A549 (cell line): Measurements from ENCODE around the gene PPP1R11. TPM values are rescaled to one million over a fixed set of nuclear protein-coding genes. Genes with fewer than 3 reads are reported as not detected.

Experiments used
- ATAC-seq, 2 experiments: fragments of 200-7000 bp in 1 of 2; fragments of >200 bp in 1 of 2; cut with Nextera tagmentation in 1 of 2; cut with Tn5 transposase in 1 of 2; 3 replicates each; pipeline versions ENCODE4 v1.8.0 to v1.9.1; 2018 to 2020; ENCODE audit warnings: mild to moderate bottlenecking in 1 of 2, moderate library complexity in 1 of 2
- CTCF ChIA-PET: fragments of 300-600 bp; sonication (Branson Sonifier 250); formaldehyde crosslinking; extraction: SDS; loops from one replicate; lab custom pipeline; 2021; ENCODE audit warnings: antibody characterized with exemption, inconsistent platforms; lab: Yijun Ruan, JAX
- POLR2A ChIA-PET: fragments of 350-600 bp; formaldehyde crosslinking; extraction: SDS; loops from one replicate; lab custom pipeline; 2021; ENCODE audit warnings: antibody characterized with exemption, inconsistent platforms; lab: Yijun Ruan, JAX
- DNase-seq, 2 experiments: peaks; one replicate each; pipeline versions ENCODE4 v3.0.0 to v3.0.0-alpha.2; 2011 to 2016; ENCODE audit warnings: low read depth in 1 of 2, low spot score in 1 of 2
- FAIRE-seq: peaks from 2 replicates; lab custom pipeline; 2011; peaks lifted over from hg19 to GRCh38; lab: Jason Lieb, UNC
- H3K27ac ChIP-seq, 2 experiments: fragments of >200 bp; sonication (Bioruptor Twin); formaldehyde crosslinking; 3 replicates each; pipeline ENCODE4 v1.5.1; 2016 to 2017
- H3K4me1 ChIP-seq: fragments of >200 bp; sonication (Bioruptor Twin); formaldehyde crosslinking; 3 replicates; pipeline ENCODE4 v1.6.1; 2016
- H3K4me2 ChIP-seq: fragments of >200 bp; sonication (Bioruptor Twin); formaldehyde crosslinking; 3 replicates; pipeline ENCODE4 v1.6.1; 2016
- H3K4me3 ChIP-seq: fragments of >200 bp; sonication (Bioruptor Twin); formaldehyde crosslinking; 3 replicates; pipeline ENCODE4 v1.5.1; 2016
- H3K9me3 ChIP-seq: fragments of >200 bp; sonication (Bioruptor Twin); formaldehyde crosslinking; 3 replicates; pipeline ENCODE4 v1.6.1; 2016
- CTCF ChIP-seq: fragments of >200 bp; sonication (Bioruptor Twin); formaldehyde crosslinking; IDR thresholded peaks from 3 replicates; pipeline ENCODE4 v1.5.1; 2016
- EHMT2 ChIP-seq: fragments of 200-600 bp; sonication (generic); IDR thresholded peaks from 2 replicates; pipeline ENCODE4 v1.6.1; 2016; ENCODE audit warnings: antibody characterized with exemption, low read depth, mild to moderate bottlenecking, moderate library complexity
- EP300 ChIP-seq, 2 experiments: fragments of >200 bp; sonication (Bioruptor Twin); formaldehyde crosslinking; IDR thresholded peaks; 2 replicates in 1 of 2; 3 replicates in 1 of 2; pipeline ENCODE4 v1.6.1; 2016 to 2017
- ESRRA ChIP-seq: fragments of 150-350 bp; IDR thresholded peaks from 2 replicates; pipeline ENCODE4 v1.6.1; 2014; ENCODE audit warnings: mild to moderate bottlenecking, low read length, borderline replicate concordance
- FOXS1 ChIP-seq: fragments of 250-450 bp; sonication (Bioruptor Pico); IDR thresholded peaks from 2 replicates; pipeline ENCODE4 v1.5.0; 2020; ENCODE audit warnings: mild to moderate bottlenecking, moderate library complexity
- HES2 ChIP-seq: fragments of >200 bp; sonication (Bioruptor Twin); formaldehyde crosslinking; IDR thresholded peaks from 2 replicates; pipeline ENCODE4 v1.6.1; 2016
- HOXA7 ChIP-seq: fragments of 250-450 bp; sonication (Bioruptor Pico); IDR thresholded peaks from 2 replicates; pipeline ENCODE4 v1.5.0; 2020; ENCODE audit warnings: mild to moderate bottlenecking, moderate library complexity
- JUN ChIP-seq, 2 experiments: fragments of >200 bp; sonication (Bioruptor Twin); formaldehyde crosslinking; IDR thresholded peaks; 2 replicates in 1 of 2; 3 replicates in 1 of 2; pipeline ENCODE4 v1.6.1; 2016 to 2017
- JUNB ChIP-seq: fragments of >200 bp; sonication (Bioruptor Twin); formaldehyde crosslinking; IDR thresholded peaks from 2 replicates; pipeline ENCODE4 v1.6.1; 2016
- KDM1A ChIP-seq: fragments of 200-600 bp; sonication (generic); IDR thresholded peaks from 2 replicates; pipeline ENCODE4 v1.6.1; 2016; ENCODE audit warnings: low read depth, mild to moderate bottlenecking
- KDM5A ChIP-seq: fragments of 200-600 bp; sonication (generic); IDR thresholded peaks from 2 replicates; pipeline ENCODE4 v1.6.1; 2016; ENCODE audit warnings: antibody characterized with exemption, mild to moderate bottlenecking
- MYC ChIP-seq: IDR thresholded peaks from 2 replicates; pipeline ENCODE4 v1.6.1; 2012; ENCODE audit warnings: mild to moderate bottlenecking, inconsistent platforms, low read length, improper control_type of control experiment, borderline replicate concordance
- NPAS2 ChIP-seq: fragments of 250-450 bp; sonication (Bioruptor Pico); IDR thresholded peaks from 2 replicates; pipeline ENCODE4 v1.8.0; 2022; ENCODE audit warnings: mild to moderate bottlenecking, moderate library complexity, borderline replicate concordance
- PBX3 ChIP-seq: IDR thresholded peaks from 2 replicates; pipeline ENCODE4 v1.6.1; 2012
- RAD21 ChIP-seq, 2 experiments: fragments of >200 bp in 1 of 2; sonication (Bioruptor Twin) in 1 of 2; formaldehyde crosslinking in 1 of 2; IDR thresholded peaks in 1 of 2; conservative IDR thresholded peaks in 1 of 2; 2 replicates in 1 of 2; 3 replicates in 1 of 2; pipeline ENCODE4 v1.6.1; 2012 to 2018; ENCODE audit warnings: inconsistent platforms in 1 of 2
- RCOR1 ChIP-seq: fragments of 150-350 bp; IDR thresholded peaks from 2 replicates; pipeline ENCODE4 v1.6.1; 2014; ENCODE audit warnings: antibody characterized with exemption, low read length, low read depth
- REST ChIP-seq: fragments of 200-600 bp; sonication (generic); IDR thresholded peaks from 2 replicates; pipeline ENCODE4 v1.6.1; 2016; ENCODE audit warnings: antibody characterized with exemption, mild to moderate bottlenecking, moderate library complexity
- WGBS: methylation state at CpG from one replicate; pipeline ENCODE4 v1.1.6; 2017; ENCODE audit errors: missing lambda C conversion rate; 5-methylcytosine and 5-hydroxymethylcytosine counted together
- polyA plus RNA-seq, 4 experiments: library from polyadenylated mRNA; depleted of rRNA in 3 of 4; stranded (reverse); fragments of >200 nt; fragmentation: RNase III in 1 of 4; extraction: RNeasy Plus Mini Kit Qiagen cat#74134 plus additional on column Dnase treatment in 1 of 4; gene quantifications; 2 replicates in 3 of 4; 3 replicates in 1 of 4; pipeline ENCODE4 v1.2.3, GENCODE V29; 2011 to 2017

Gene PPP1R11
- polyA plus RNA-seq, 2 of the 4 experiments (the other 2 are of a cell fraction) = 34.3 to 61.6 TPM

GRCh38 chr6:30075094-30075789, 8.2 kb downstream of the PPP1R11 start, which contains the start of gene RNF39 (continued):
- no peak for TF ChIP-seq REST
- no peak for TF ChIP-seq NPAS2 (CRISPR knock-in tag)
- TF ChIP-seq FOXS1 = no peak

GRCh38 chr6:30075790-30076732, 9.1 kb downstream of the PPP1R11 start:
- no peak for TF ChIP-seq KDM1A
- TF ChIP-seq CTCF = peak; percentile 28; the same call in 1 of the 3 replicates
- Histone ChIP-seq H3K9me3 (no peaks in the 10 kb centered on the region), H3K4me3 (peak overlapping the region; percentile 27; the same call in 1 of the 3 replicates), H3K27ac (no peak overlapping the region), H3K4me1 (peaks cover 8% of the 10 kb centered on the region; the same call in 1 of the 3 replicates), H3K4me2 (peak overlapping the region; percentile 63)
- ATAC-seq (peak in 1 of 2 experiments; percentile 65; a peak in 3 of 6 replicates), FAIRE-seq (no peak), DNase-seq (no peak)
- CTCF ChIA-PET = interaction anchor here (1.0 to 1.8 kb wide), 6 partner anchors 11 to 56 kb away, joined by 3 to 6 read pairs (median 3); no protein-coding TSS in a partner anchor
- POLR2A ChIA-PET = no interaction called here
- WGBS = 60% methylated on average over 15 of the region's 22 CpGs

GRCh38 chr6:30077218-30077617, 10.2 kb downstream of the PPP1R11 start:
- H3K4me3 ChIP-seq = no peak overlapping the region
- no peak for FAIRE-seq
- no peak overlapping the region for H3K27ac ChIP-seq
- no peak for ATAC-seq
- TF ChIP-seq ESRRA (no peak), JUN (IDR thresholded peaks at IDR 0.05) (no peak), EHMT2 (no peak), NPAS2 (CRISPR knock-in tag) (no peak), MYC (no peak), CTCF (no peak), JUNB (no peak), HOXA7 (CRISPR knock-in tag) (no peak), KDM5A (no peak), PBX3 (no peak), HES2 (no peak), EP300 (IDR thresholded peaks at IDR 0.05) (no peak), RAD21 (conservative IDR thresholded peaks at IDR 0.05 in 1 of 2, IDR thresholded peaks at IDR 0.05 in 1 of 2) (no peak), RCOR1 (no peak)
- TF ChIP-seq, all 56 proteins: peak for 0
- no peak overlapping the region for H3K4me2 ChIP-seq
- no peak for DNase-seq
- POLR2A ChIA-PET = interaction anchor here (2.0 kb wide), 1 partner anchor 11 kb away, joined by 6 read pairs; the partner anchor contains the start of gene PPP1R11
- peaks cover 8% of the 10 kb centered on the region; the same call in 1 of the 3 replicates for H3K4me1 ChIP-seq
- WGBS = 42% methylated on average over 4 of the region's 4 CpGs
- CTCF ChIA-PET = interaction anchor here (1.0 to 1.8 kb wide), 6 partner anchors 10 to 94 kb away, joined by 3 to 6 read pairs (median 3); no protein-coding TSS in a partner anchor
- H3K9me3 ChIP-seq = no peaks in the 10 kb centered on the region
